ENCODE measurements around the gene AURKAIP1. TPM values are rescaled to one million over a fixed set of nuclear protein-coding genes. Genes with fewer than 3 reads are reported as not detected.
"Not testable (repeated sequence)": the region's sequence is repeated elsewhere in the genome, so short reads cannot be mapped to it uniquely, and the experiment has no call there.

The AURKAIP1 gene
- total RNA-seq, 3 donors from 2014 or later, result 150 to 180 (median 177) TPM

DNA sequence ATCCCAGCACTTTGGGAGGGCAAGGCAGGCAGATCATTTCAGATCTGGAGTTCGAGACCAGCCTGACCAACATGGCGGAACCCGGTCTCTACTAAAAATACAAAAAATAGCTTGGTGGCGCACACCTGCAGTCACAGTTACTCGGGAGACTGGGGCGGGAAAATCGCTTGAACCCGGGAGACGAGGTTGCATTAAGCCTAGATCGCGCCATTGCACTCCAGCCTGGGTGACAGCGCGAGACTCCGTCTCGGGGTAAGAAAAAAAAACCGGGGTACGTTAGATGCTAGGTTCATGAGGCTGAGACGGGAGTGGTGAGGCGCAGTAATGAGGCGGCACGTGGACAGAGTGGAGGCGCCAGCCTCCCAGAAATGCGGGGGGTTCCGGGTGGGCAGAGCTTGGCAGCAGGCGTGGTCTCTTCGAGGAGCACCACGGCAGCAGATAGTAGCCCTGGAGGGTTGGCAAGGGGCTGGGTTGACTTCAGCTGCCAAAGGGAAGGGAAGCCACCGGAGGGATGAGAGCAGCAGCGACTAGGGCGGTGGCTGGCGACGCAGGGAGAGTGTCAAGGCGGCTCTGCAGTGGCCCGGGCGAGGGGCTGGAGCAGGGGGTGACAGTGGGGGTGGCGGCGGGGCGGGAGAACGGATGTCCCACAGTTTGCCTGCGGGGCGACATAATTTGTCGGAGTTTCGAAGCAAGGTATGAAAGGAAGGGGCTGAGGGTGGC is 31.3 kb upstream of the AURKAIP1 start:
- H3K36me3 ChIP-seq (ENCODE audit: low read depth), result no peaks in the 10 kb centered on the region
- H3K4me1 ChIP-seq (ENCODE audit: low read depth), result peaks cover 14% of the 10 kb centered on the region
- peak in 1 of 3 donors; percentile 56 for DNase-seq
- intact Hi-C loops (cut with DNase I, micrococcal nuclease), result no loop called here
- no peak for TF ChIP-seq CTCF (IDR thresholded peaks at IDR 0.05)
- peak; percentile 3 for ATAC-seq
- H3K9me3 ChIP-seq, result no peaks in the 10 kb centered on the region
- H3K4me3 ChIP-seq, result peak overlapping the region; percentile 91

DNA sequence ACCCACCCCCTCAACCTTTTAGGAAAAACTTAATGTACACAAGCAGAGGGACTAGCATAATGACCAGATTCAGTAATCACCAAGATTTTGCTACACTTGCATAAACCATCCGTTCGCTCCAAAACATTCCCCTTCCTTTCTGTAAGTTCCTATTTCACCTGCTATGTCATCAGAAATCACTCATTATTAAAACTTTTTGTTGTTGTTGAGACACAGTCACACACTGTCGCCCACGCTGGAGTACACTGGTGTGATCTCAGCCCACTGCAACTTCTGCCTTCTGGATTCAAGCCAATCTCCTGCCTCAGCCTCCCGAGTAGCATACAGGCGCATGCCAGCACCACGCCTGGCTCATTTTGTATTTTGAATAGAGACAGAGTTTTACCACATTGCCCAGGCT is 28.6 kb upstream of the AURKAIP1 start:
- Histone ChIP-seq H3K9me3 (no peaks in the 10 kb centered on the region), H3K4me3 (no peak overlapping the region), H3K36me3 (ENCODE audit: low read depth) (no peaks in the 10 kb centered on the region), H3K4me1 (ENCODE audit: low read depth) (peaks cover 22% of the 10 kb centered on the region)
- DNase-seq (no peak), ATAC-seq (no peak)
- TF ChIP-seq CTCF (IDR thresholded peaks at IDR 0.05), result no peak
- intact Hi-C loops (cut with DNase I, micrococcal nuclease), result no loop called here

GRCh38 chr1:1402901-1403392 is 27.9 kb upstream of the AURKAIP1 start:
- intact Hi-C loops (cut with DNase I, micrococcal nuclease); H3K36me3 ChIP-seq (ENCODE audit: low read depth); DNase-seq; H3K9me3 ChIP-seq; ATAC-seq; H3K4me3 ChIP-seq: not testable (repeated sequence)
- peaks cover 22% of the 10 kb centered on the region for H3K4me1 ChIP-seq (ENCODE audit: low read depth)

DNA sequence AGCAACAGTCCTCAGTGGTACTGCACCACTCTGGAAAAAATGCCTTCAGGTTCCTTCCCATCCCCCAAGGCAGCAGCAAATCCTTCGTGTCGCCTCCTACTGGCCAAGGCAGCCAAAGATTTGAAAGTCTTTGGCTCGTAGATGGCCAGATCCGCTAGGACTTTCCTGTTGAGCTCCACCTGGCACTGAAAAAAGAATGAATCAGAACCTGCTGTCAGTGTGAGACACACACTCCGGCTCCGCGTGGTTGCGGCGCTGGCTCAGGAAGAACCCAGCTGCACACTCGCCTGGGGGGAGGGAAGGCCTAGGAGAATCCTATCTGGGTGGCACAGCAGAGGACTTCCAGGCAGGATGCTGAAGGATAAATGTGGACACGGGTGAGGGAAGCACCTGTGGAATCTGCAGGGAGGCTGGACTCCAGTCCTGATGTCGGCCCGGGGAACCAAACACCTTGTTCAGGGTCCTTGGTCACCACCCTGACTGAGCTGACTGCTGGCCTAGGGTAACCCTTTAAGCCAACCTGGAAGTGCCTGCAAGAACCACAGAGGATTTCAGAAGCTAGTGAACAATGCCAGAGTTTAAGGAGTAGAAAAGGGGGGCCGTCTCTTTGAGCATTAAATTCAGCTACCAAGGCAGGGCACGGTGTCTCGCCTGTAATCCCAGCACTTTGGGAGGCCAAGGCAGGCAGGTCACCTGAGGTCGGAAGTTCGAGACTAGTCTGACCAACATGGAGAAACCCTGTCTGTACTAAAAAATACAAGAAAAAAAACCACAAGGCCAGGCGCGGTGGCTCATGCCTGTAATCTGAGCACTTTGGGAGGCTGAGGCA is 27.3 kb upstream of the AURKAIP1 start:
- peak; percentile 13 for TF ChIP-seq CTCF (IDR thresholded peaks at IDR 0.05)
- Histone ChIP-seq H3K36me3 (ENCODE audit: low read depth) (no peaks in the 10 kb centered on the region), H3K9me3 (no peaks in the 10 kb centered on the region), H3K4me3 (no peak overlapping the region), H3K4me1 (ENCODE audit: low read depth) (peaks cover 27% of the 10 kb centered on the region)
- DNase-seq, result peak in 2 of 3 donors; percentile 50 to 54
- intact Hi-C loops (cut with DNase I, micrococcal nuclease), result no loop called here
- ATAC-seq, result no peak

GRCh38 chr1:1401457-1402010 is 26.5 kb upstream of the AURKAIP1 start:
- H3K4me3 ChIP-seq, result no peak overlapping the region
- intact Hi-C loops (cut with DNase I, micrococcal nuclease), result no loop called here
- H3K9me3 ChIP-seq, result no peaks in the 10 kb centered on the region
- H3K4me1 ChIP-seq (ENCODE audit: low read depth), result peaks cover 27% of the 10 kb centered on the region
- no peak for ATAC-seq
- no peak for DNase-seq
- no peaks in the 10 kb centered on the region for H3K36me3 ChIP-seq (ENCODE audit: low read depth)
- TF ChIP-seq CTCF (IDR thresholded peaks at IDR 0.05), result no peak
